Measurements from ENCODE around the gene GPATCH8.

GPATCH8 gene

DNA sequence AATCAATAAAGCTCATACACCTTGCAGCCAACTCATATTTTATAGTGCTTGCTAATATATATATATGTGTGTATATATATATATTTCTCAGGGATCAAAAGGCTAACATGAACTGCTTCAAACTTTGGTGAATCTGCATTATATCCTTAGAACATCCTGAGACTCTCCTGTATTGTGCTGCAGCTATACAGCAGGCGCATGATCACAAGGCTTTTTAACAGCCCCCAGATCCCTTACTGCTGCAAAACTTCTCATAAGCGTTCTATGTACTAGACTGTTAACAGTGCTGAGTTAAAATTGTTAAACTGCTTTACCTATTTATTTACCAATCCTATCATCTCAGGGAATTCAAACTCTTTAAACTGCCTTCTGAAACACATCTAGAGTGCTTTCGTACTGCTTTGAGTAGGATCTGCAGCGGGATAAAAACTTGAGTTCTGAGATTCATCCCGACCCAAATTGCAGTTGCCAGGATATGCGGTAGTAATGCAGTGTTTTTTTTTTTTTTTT, 1.3 kb downstream of the GPATCH8 start:
- in situ Hi-C loops (cut with HindIII; ENCODE audit: low sequenced_read_pairs): no loop called here
- TF ChIP-seq, protein P1, sequence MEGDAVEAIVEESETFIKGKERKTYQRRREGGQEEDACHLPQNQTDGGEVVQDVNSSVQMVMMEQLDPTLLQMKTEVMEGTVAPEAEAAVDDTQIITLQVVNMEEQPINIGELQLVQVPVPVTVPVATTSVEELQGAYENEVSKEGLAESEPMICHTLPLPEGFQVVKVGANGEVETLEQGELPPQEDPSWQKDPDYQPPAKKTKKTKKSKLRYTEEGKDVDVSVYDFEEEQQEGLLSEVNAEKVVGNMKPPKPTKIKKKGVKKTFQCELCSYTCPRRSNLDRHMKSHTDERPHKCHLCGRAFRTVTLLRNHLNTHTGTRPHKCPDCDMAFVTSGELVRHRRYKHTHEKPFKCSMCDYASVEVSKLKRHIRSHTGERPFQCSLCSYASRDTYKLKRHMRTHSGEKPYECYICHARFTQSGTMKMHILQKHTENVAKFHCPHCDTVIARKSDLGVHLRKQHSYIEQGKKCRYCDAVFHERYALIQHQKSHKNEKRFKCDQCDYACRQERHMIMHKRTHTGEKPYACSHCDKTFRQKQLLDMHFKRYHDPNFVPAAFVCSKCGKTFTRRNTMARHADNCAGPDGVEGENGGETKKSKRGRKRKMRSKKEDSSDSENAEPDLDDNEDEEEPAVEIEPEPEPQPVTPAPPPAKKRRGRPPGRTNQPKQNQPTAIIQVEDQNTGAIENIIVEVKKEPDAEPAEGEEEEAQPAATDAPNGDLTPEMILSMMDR (IDR thresholded peaks at IDR 0.05; ENCODE audit: low read depth, low read length): no peak
- DNase-seq (ENCODE audit: low read depth, low spot score): peak; percentile 26
- peak overlapping the region; percentile 76 for H3K4me3 ChIP-seq (ENCODE audit: low read depth, low read length)

DNA sequence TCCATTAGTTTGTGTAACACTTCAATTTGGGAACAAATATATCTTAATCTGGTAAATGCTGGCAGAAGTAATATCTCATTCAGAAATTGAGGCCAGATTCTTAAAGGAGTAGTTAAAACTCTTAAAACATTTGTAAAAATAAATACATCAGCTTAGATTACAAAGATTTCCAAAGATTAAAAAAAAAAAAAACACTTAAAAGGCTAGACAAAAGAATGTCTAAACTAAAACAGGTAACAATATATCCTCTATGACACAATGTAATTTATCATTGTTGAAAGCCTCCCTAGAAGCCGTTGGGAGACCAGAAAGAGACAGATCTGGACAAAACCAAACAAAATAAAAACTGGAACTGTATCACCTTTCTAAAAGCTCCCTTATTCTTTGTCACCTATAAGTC, 3.5 kb downstream of the GPATCH8 start:
- in situ Hi-C loops (cut with HindIII; ENCODE audit: low sequenced_read_pairs): no loop called here
- TF ChIP-seq, protein P1 (IDR thresholded peaks at IDR 0.05; ENCODE audit: low read depth, low read length): no peak
- no peak for DNase-seq (ENCODE audit: low read depth, low spot score)
- H3K4me3 ChIP-seq (ENCODE audit: low read depth, low read length): no peak overlapping the region

DNA sequence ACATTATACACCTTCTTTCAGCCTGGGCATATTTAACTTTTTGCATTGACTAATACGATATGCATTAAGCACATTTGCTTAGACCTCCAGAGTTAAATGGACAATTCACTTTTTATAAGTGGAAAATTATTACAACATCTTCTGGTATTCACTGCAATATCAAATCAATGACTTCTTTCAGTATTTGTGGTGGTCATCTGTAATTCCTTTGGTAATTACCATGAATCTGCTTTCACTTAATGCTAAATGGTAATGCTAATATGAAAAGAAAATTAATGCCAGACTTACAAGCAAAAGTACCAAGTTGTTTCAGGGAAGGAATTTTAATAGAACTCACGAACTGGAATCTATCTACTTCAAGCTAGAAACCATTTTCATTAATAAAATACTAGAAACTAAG, 6.4 kb downstream of the GPATCH8 start:
- in situ Hi-C loops (cut with HindIII; ENCODE audit: low sequenced_read_pairs): no loop called here
- DNase-seq (ENCODE audit: low read depth, low spot score): no peak
- TF ChIP-seq, protein P1 (IDR thresholded peaks at IDR 0.05; ENCODE audit: low read depth, low read length): no peak

DNA sequence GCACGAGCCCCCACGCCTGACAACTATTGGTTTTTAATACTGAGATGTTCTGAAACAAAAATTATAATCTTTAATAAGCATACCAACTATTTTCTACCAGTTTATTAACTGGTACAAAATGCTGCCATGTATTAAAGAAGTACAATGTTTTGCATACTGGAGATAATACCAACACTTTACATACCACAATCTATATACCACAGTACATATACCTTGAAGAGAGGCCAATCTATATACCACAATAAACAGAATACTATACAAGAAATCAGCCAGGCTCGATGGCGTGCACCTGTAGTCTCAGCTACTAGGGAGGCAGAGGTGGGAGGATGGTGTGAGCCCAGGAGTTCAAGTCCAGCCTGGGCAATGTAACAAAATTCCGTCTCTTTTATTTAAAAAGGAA, 9.9 kb downstream of the GPATCH8 start:
- no peak for DNase-seq (ENCODE audit: low read depth, low spot score)
- H3K4me3 ChIP-seq (ENCODE audit: low read depth, low read length): no peak overlapping the region
- in situ Hi-C loops (cut with HindIII; ENCODE audit: low sequenced_read_pairs): no loop called here
- TF ChIP-seq, protein P1 (IDR thresholded peaks at IDR 0.05; ENCODE audit: low read depth, low read length): no peak

More for the DNA sequence above, 6.4 kb downstream of the GPATCH8 start:
- H3K4me3 ChIP-seq (ENCODE audit: low read depth, low read length): no peak overlapping the region

DNA sequence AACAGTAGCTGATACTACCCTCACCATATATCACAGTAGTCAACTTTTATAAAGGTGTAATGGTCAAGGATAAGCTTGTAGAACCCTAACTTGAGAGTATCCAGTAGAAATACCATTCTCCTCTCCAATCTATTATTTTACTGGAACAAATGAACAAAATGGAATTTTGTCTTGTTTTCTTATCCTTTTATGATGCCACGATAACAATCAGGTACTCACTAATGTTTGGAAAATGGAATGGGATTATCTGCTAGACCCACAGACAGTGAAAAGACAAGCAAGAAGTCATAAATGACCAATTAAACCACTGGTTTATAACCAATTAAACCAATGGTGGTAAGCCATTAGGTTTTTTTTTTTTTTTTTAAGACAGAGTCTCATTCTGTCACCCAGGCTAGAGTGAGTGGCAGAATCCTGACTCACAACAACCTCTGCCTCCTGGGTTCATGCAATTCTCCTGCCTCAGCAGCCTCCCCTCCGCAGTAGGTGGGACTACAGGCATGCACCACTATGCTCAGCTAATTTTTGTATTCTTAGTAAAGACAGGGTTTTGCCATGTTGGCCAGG, 10.4 kb downstream of the GPATCH8 start:
- no peak overlapping the region for H3K4me3 ChIP-seq (ENCODE audit: low read depth, low read length)
- TF ChIP-seq, protein P1 (IDR thresholded peaks at IDR 0.05; ENCODE audit: low read depth, low read length): no peak
- in situ Hi-C loops (cut with HindIII; ENCODE audit: low sequenced_read_pairs): no loop called here
- DNase-seq (ENCODE audit: low read depth, low spot score): no peak

DNA sequence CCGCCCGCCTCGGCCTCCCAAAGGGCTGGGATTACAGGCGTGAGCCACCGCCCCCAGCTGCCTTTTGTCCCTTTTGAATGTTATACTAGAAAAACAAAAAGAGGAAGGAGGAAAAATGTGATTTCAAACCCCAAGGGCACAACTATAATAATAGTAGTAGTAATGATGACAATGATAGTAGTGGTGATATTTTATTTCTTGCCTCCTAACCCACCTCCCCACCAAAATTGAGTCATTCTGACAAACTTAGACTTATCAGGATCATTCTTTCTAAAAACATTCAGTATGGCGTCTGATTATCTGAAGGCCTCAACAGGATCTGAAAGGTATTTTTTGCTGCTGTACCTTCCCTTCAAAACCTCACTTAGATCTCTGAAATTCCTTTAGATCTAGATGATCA, 13.6 kb downstream of the GPATCH8 start:
- in situ Hi-C loops (cut with HindIII; ENCODE audit: low sequenced_read_pairs): no loop called here
- no peak overlapping the region for H3K4me3 ChIP-seq (ENCODE audit: low read depth, low read length)

More for the DNA sequence above, 13.6 kb downstream of the GPATCH8 start:
- TF ChIP-seq, protein P1 (IDR thresholded peaks at IDR 0.05; ENCODE audit: low read depth, low read length): no peak
- DNase-seq (ENCODE audit: low read depth, low spot score): no peak
